GM23248 (cell line): Measurements from ENCODE around the gene KCTD4. TPM values are rescaled to one million over a fixed set of nuclear protein-coding genes. Genes with fewer than 3 reads are reported as not detected.

Experiments used
- DNase-seq: peaks from one replicate; pipeline ENCODE4 v3.0.0-alpha.2; 2015
- H2AFZ ChIP-seq: fragments of 200-600 bp; sonication (generic); 2 replicates; pipeline ENCODE4 v1.6.1; 2016; ENCODE audit warnings: antibody characterized with exemption
- H3F3A ChIP-seq: fragments of 200-600 bp; sonication (generic); 2 replicates; pipeline ENCODE4 v1.6.1; 2016; ENCODE audit warnings: mild to moderate bottlenecking, antibody characterized with exemption, mixed run types; ENCODE audit not compliant: insufficient read depth
- H3K27ac ChIP-seq: fragments of 200-600 bp; sonication (generic); 2 replicates; pipeline ENCODE4 v1.5.1; 2016; ENCODE audit warnings: mild to moderate bottlenecking
- H3K27me3 ChIP-seq: fragments of 200-600 bp; sonication (generic); replicated peaks from 2 replicates; pipeline ENCODE4 v1.6.1; 2016; ENCODE audit warnings: mild to moderate bottlenecking; ENCODE audit not compliant: insufficient read depth
- H3K36me3 ChIP-seq: fragments of 200-600 bp; sonication (generic); 2 replicates; pipeline ENCODE4 v1.6.1; 2016; ENCODE audit warnings: low read depth, mild to moderate bottlenecking
- H3K4me1 ChIP-seq: fragments of 200-600 bp; sonication (generic); 2 replicates; pipeline ENCODE4 v1.6.1; 2016; ENCODE audit warnings: mild to moderate bottlenecking; ENCODE audit not compliant: insufficient read depth
- H3K4me2 ChIP-seq: fragments of 200-600 bp; sonication (generic); one replicate; pipeline ENCODE4 v1.6.1; 2016; ENCODE audit warnings: mild to moderate bottlenecking; ENCODE audit not compliant: unreplicated experiment
- H3K4me3 ChIP-seq: fragments of 200-600 bp; sonication (generic); 2 replicates; pipeline ENCODE4 v1.5.1; 2016; ENCODE audit warnings: mild to moderate bottlenecking
- H3K79me2 ChIP-seq: fragments of 200-600 bp; sonication (generic); 2 replicates; pipeline ENCODE4 v1.6.1; 2016; ENCODE audit warnings: mild to moderate bottlenecking; ENCODE audit not compliant: insufficient read depth
- H3K9ac ChIP-seq: fragments of 200-600 bp; sonication (generic); 2 replicates; pipeline ENCODE4 v1.6.1; 2016; ENCODE audit warnings: mild to moderate bottlenecking
- H3K9me2 ChIP-seq: fragments of 200-600 bp; sonication (generic); 2 replicates; pipeline ENCODE4 v1.6.1; 2016; ENCODE audit warnings: mixed run types, mild to moderate bottlenecking, moderate library complexity; ENCODE audit not compliant: insufficient read depth
- H3K9me3 ChIP-seq: fragments of 200-600 bp; sonication (generic); one replicate; pipeline ENCODE4 v1.6.1; 2017; ENCODE audit warnings: low read depth
- H4K20me1 ChIP-seq: fragments of 200-600 bp; sonication (generic); 2 replicates; pipeline ENCODE4 v1.6.0; 2016; ENCODE audit not compliant: insufficient read depth
- EZH2 ChIP-seq: fragments of 200-600 bp; sonication (generic); IDR thresholded peaks from 2 replicates; pipeline ENCODE4 v1.6.1; 2018; ENCODE audit warnings: antibody characterized with exemption, mild to moderate bottlenecking; ENCODE audit not compliant: insufficient read depth, poor library complexity, severe bottlenecking
- EZH2phosphoT487 ChIP-seq: fragments of 200-600 bp; sonication (generic); IDR thresholded peaks from 2 replicates; pipeline ENCODE4 v1.6.1; 2018; ENCODE audit warnings: antibody characterized with exemption, moderate library complexity, mild to moderate bottlenecking, low read depth; ENCODE audit not compliant: insufficient read depth
- WGBS, 2 experiments: methylation state at CpG; one replicate each; pipeline ENCODE4 v1.1.6; 2015 to 2017; ENCODE audit warnings: low lambda C conversion rate in 2 of 2, low coverage in 1 of 2; ENCODE audit errors: missing lambda C conversion rate in 2 of 2; 5-methylcytosine and 5-hydroxymethylcytosine counted together
- in situ Hi-C: fragments of 300-500 bp; cut with MboI; formaldehyde crosslinking; loops from 2 replicates; pipeline ENCODE4 v1.15.0; 2020
- polyA plus RNA-seq: library from polyadenylated mRNA; unstranded; fragments of >200 nt; fragmentation: Nextera tagmentation; extraction: Ambion mirVana; gene quantifications from 2 replicates; pipeline ENCODE4 v1.2.1, GENCODE V29; 2016
- total RNA-seq: library from RNA; depleted of rRNA; stranded (reverse); fragments of >200 nt; shearing (Covaris generic); gene quantifications from 2 replicates; pipeline ENCODE4 v1.2.3, GENCODE V29; 2014; rRNA removed

KCTD4 gene
- total and polyA plus RNA-seq, 2 experiments from 2014 or later = 0.65 to 2.1 TPM

- in situ Hi-C loops = no loop called here
- 0 out of 2 replicates have a peak overlapping the region, but pooled peaks have one; percentile 24 for H2AFZ ChIP-seq
- no peaks in the 10 kb centered on the region for H3K9me2 ChIP-seq
- H3K9ac ChIP-seq = peak overlapping the region; percentile 55
- H3K36me3 ChIP-seq = no peaks in the 10 kb centered on the region; the same call in 1 of the 2 replicates
- H3K4me1 ChIP-seq = peaks cover 22% of the 10 kb centered on the region
- H3K27ac ChIP-seq = peak overlapping the region; percentile 82
- 94 to 100% methylated on average over 1 of the region's 1 CpG for WGBS, 2 experiments
- peaks cover 33% of the 10 kb centered on the region; the same call in 1 of the 2 replicates for H3F3A ChIP-seq
- TF ChIP-seq EZH2 (no peak), EZH2phosphoT487 (no peak)
- H3K4me3 ChIP-seq = 0 out of 2 replicates have a peak overlapping the region, but pooled peaks have one; percentile 2
- no peaks in the 10 kb centered on the region for H3K27me3 ChIP-seq
- H4K20me1 ChIP-seq = no peaks in the 10 kb centered on the region
- no peaks in the 10 kb centered on the region for H3K9me3 ChIP-seq
- peak overlapping the region; percentile 23 for H3K4me2 ChIP-seq
- DNase-seq = peak; percentile 43
- H3K79me2 ChIP-seq = peaks cover 13% of the 10 kb centered on the region
These were observed 38.7 kb downstream of the KCTD4 start for GRCh38 chr13:45162194-45162593.

- TF ChIP-seq EZH2phosphoT487 (no peak), EZH2 (no peak)
- Histone ChIP-seq H3K27me3 (no peaks in the 10 kb centered on the region), H3K4me3 (no peak overlapping the region), H3K9me3 (no peaks in the 10 kb centered on the region), H3K79me2 (no peaks in the 10 kb centered on the region; the same call in 1 of the 2 replicates), H4K20me1 (no peaks in the 10 kb centered on the region), H3K4me2 (no peak overlapping the region), H3F3A (peaks cover 3% of the 10 kb centered on the region; the same call in 1 of the 2 replicates), H3K9me2 (no peaks in the 10 kb centered on the region), H3K27ac (no peak overlapping the region), H3K36me3 (no peaks in the 10 kb centered on the region; the same call in 1 of the 2 replicates), H3K9ac (no peak overlapping the region), H2AFZ (no peak overlapping the region), H3K4me1 (no peaks in the 10 kb centered on the region)
- WGBS, 2 experiments = 95 to 96% methylated on average over 7 of the region's 7 CpGs
- in situ Hi-C loops = no loop called here
- no peak for DNase-seq
These were observed 44.1 kb downstream of the KCTD4 start for GRCh38 chr13:45156565-45157361.

GRCh38 chr13:45149964-45150363 lies 50.9 kb downstream of the KCTD4 start:
- Histone ChIP-seq H3K36me3 (no peaks in the 10 kb centered on the region), H3K79me2 (peaks cover 42% of the 10 kb centered on the region), H3K9ac (no peak overlapping the region), H3K27me3 (no peaks in the 10 kb centered on the region), H3F3A (no peaks in the 10 kb centered on the region), H3K4me1 (peaks cover 6% of the 10 kb centered on the region; the same call in 1 of the 2 replicates), H3K27ac (no peak overlapping the region), H3K4me2 (no peak overlapping the region), H3K9me3 (no peaks in the 10 kb centered on the region), H4K20me1 (no peaks in the 10 kb centered on the region), H2AFZ (no peak overlapping the region), H3K9me2 (no peaks in the 10 kb centered on the region), H3K4me3 (no peak overlapping the region)
- WGBS, 2 experiments = 64 to 67% methylated on average over 1 of the region's 1 CpG
- TF ChIP-seq EZH2phosphoT487 = no peak
- no peak for TF ChIP-seq EZH2
- DNase-seq = no peak
- in situ Hi-C loops = no loop called here

GRCh38 chr13:45143346-45143751 lies 57.5 kb downstream of the KCTD4 start:
- Histone ChIP-seq H3K4me2 (peak overlapping the region; percentile 10), H3K4me3 (no peak overlapping the region), H3K79me2 (peaks cover 88% of the 10 kb centered on the region), H2AFZ (no peak overlapping the region), H3K27ac (no peak overlapping the region), H3F3A (0 out of 2 replicates have a peak, but pooled peaks cover 12% of the 10 kb centered on the region), H3K36me3 (0 out of 2 replicates have a peak, but pooled peaks cover 3% of the 10 kb centered on the region), H4K20me1 (no peaks in the 10 kb centered on the region), H3K27me3 (no peaks in the 10 kb centered on the region), H3K9me3 (no peaks in the 10 kb centered on the region), H3K9ac (no peak overlapping the region), H3K9me2 (no peaks in the 10 kb centered on the region), H3K4me1 (peaks cover 14% of the 10 kb centered on the region)
- WGBS, 2 experiments = 81 to 84% methylated on average over 7 of the region's 7 CpGs
- in situ Hi-C loops = no loop called here
- DNase-seq = no peak
- TF ChIP-seq EZH2phosphoT487 (no peak), EZH2 (no peak)

Other genes with a start within 250 kb of the KCTD4 start
- gene NUFIP1, start 211.6 kb downstream of the KCTD4 start, total RNA-seq = 1.0 and 1.3 TPM in 2 replicates
- gene NUFIP1, start 211.6 kb downstream of the KCTD4 start, polyA plus RNA-seq = 5.5 TPM in 2 replicates
- 22.8 and 29.2 TPM in 2 replicates for gene GPALPP1, start 211.5 kb downstream of the KCTD4 start, total RNA-seq
- gene GPALPP1, start 211.5 kb downstream of the KCTD4 start, polyA plus RNA-seq = 18.5 and 21.2 TPM in 2 replicates
- 23.7 and 25.3 TPM in 2 replicates for gene GTF2F2, start 80.5 kb downstream of the KCTD4 start, total RNA-seq
- 26.4 and 27.6 TPM in 2 replicates for gene GTF2F2, start 80.5 kb downstream of the KCTD4 start, polyA plus RNA-seq
- gene TPT1, start 140.1 kb upstream of the KCTD4 start, total RNA-seq = 2,021 and 2,164 TPM in 2 replicates
- gene TPT1, start 140.1 kb upstream of the KCTD4 start, polyA plus RNA-seq = 1,100 and 1,151 TPM in 2 replicates
- gene SLC25A30, start 217.3 kb upstream of the KCTD4 start, total RNA-seq = 4.3 and 10.2 TPM in 2 replicates
- gene SLC25A30, start 217.3 kb upstream of the KCTD4 start, polyA plus RNA-seq = 4.3 and 4.5 TPM in 2 replicates